HG02763 (cell line): ENCODE data around the gene PTPRN2.
A peak's percentile ranks its signal among the peaks of the same experiment; 100 is the strongest.
"Not testable (repeated sequence)": the region's sequence is repeated elsewhere in the genome, so short reads cannot be mapped to it uniquely, and the experiment has no call there.

Experiments used
- ATAC-seq: cut with Tn5 transposase; IDR thresholded peaks from one replicate; pipeline ENCODE4 v1.9.1; 2021; ENCODE audit warnings: mild to moderate bottlenecking, moderate library complexity; ENCODE audit not compliant: unreplicated experiment

The PTPRN2 gene

GRCh38 chr7:158587162-158588084 lies at the start of gene PTPRN2:
PTPRN2 (minus strand) TSS chr7:158587823.
- no peak for ATAC-seq

GRCh38 chr7:158633055-158633956 lies 45.7 kb upstream of the PTPRN2 start:
- peak; percentile 82 for ATAC-seq

- ATAC-seq = no peak
Observed at GRCh38 chr7:158631574-158632195, 44.1 kb upstream of the PTPRN2 start.

GRCh38 chr7:158626289-158626688 lies 38.7 kb upstream of the PTPRN2 start:
- not testable (repeated sequence) for ATAC-seq

- no peak for ATAC-seq
Observed at GRCh38 chr7:158623241-158623640, 35.6 kb upstream of the PTPRN2 start.

- ATAC-seq = no peak
Observed at GRCh38 chr7:158620839-158621441, 33.3 kb upstream of the PTPRN2 start.

- ATAC-seq = no peak
Observed at GRCh38 chr7:158620418-158620817, 32.8 kb upstream of the PTPRN2 start.

GRCh38 chr7:158618745-158619140 lies 31.1 kb upstream of the PTPRN2 start:
- ATAC-seq = no peak

GRCh38 chr7:158617737-158618128 lies 30.1 kb upstream of the PTPRN2 start:
- no peak for ATAC-seq

- ATAC-seq = no peak
Observed at GRCh38 chr7:158616050-158616449, 28.4 kb upstream of the PTPRN2 start.

- no peak for ATAC-seq
Observed at GRCh38 chr7:158614700-158615099, 27.1 kb upstream of the PTPRN2 start.

- ATAC-seq = peak; percentile 81
Observed at GRCh38 chr7:158613481-158613880, 25.9 kb upstream of the PTPRN2 start.

- no peak for ATAC-seq
Observed at GRCh38 chr7:158612546-158612945, 24.9 kb upstream of the PTPRN2 start.

GRCh38 chr7:158611541-158611940 lies 23.9 kb upstream of the PTPRN2 start:
- ATAC-seq = no peak

- ATAC-seq = no peak
Observed at GRCh38 chr7:158609313-158609974, 21.8 kb upstream of the PTPRN2 start.

- ATAC-seq = no peak
Observed at GRCh38 chr7:158607563-158607962, 19.9 kb upstream of the PTPRN2 start.

GRCh38 chr7:158606671-158607424 lies 19.2 kb upstream of the PTPRN2 start:
- no peak for ATAC-seq

GRCh38 chr7:158606129-158606528 lies 18.5 kb upstream of the PTPRN2 start:
- ATAC-seq = no peak
